Smooth muscle cell (in vitro differentiated cells): ENCODE results near the gene ING3. TPM values are rescaled to one million over a fixed set of nuclear protein-coding genes. Genes with fewer than 3 reads are reported as not detected.
A peak's percentile ranks its signal among the peaks of the same experiment; 100 is the strongest.
"Not testable (repeated sequence)": the region's sequence is repeated elsewhere in the genome, so short reads cannot be mapped to it uniquely, and the experiment has no call there.

Source experiments
- DNase-seq: peaks from one replicate; lab custom pipeline; 2025; ENCODE audit not compliant: unreplicated experiment; lab: John Stamatoyannopoulos, UW
- H2AFZ ChIP-seq: fragments of 200-600 bp; sonication (generic); 2 replicates; pipeline ENCODE4 v1.6.0; 2016; ENCODE audit warnings: antibody characterized with exemption, low read depth, mild to moderate bottlenecking
- H3F3A ChIP-seq: fragments of 200-600 bp; sonication (generic); 2 replicates; pipeline ENCODE4 v1.6.0; 2017; ENCODE audit warnings: antibody characterized with exemption, low read depth
- H3K27ac ChIP-seq: fragments of 200-600 bp; sonication (generic); 2 replicates; pipeline ENCODE4 v1.5.1; 2016; ENCODE audit warnings: low read depth, mild to moderate bottlenecking
- H3K27me3 ChIP-seq: fragments of 200-600 bp; sonication (generic); 2 replicates; pipeline ENCODE4 v1.6.1; 2016; ENCODE audit warnings: low read depth, mild to moderate bottlenecking
- H3K36me3 ChIP-seq: fragments of 200-600 bp; sonication (generic); 2 replicates; pipeline ENCODE4 v1.5.1; 2016; ENCODE audit warnings: low read depth
- H3K4me1 ChIP-seq: fragments of 200-600 bp; sonication (generic); 2 replicates; pipeline ENCODE4 v1.5.1; 2016; ENCODE audit warnings: low read depth
- H3K4me2 ChIP-seq: fragments of 200-600 bp; sonication (generic); 2 replicates; pipeline ENCODE4 v1.6.0; 2016; ENCODE audit warnings: mild to moderate bottlenecking
- H3K4me3 ChIP-seq: fragments of 200-600 bp; sonication (generic); 2 replicates; pipeline ENCODE4 v1.5.1; 2016; ENCODE audit warnings: mild to moderate bottlenecking
- H3K79me2 ChIP-seq: fragments of 200-600 bp; sonication (generic); 2 replicates; pipeline ENCODE4 v1.6.0; 2016; ENCODE audit warnings: low read depth, mild to moderate bottlenecking
- H3K9ac ChIP-seq: fragments of 200-600 bp; sonication (generic); 2 replicates; pipeline ENCODE4 v1.6.0; 2016; ENCODE audit warnings: low read depth
- H3K9me3 ChIP-seq: fragments of 200-600 bp; sonication (generic); replicated peaks from 2 replicates; pipeline ENCODE4 v1.5.1; 2016; ENCODE audit warnings: low read depth
- H4K20me1 ChIP-seq: fragments of 200-600 bp; sonication (generic); 2 replicates; pipeline ENCODE4 v1.6.0; 2016; ENCODE audit warnings: low read depth
- CTCF ChIP-seq: fragments of 200-600 bp; sonication (generic); IDR thresholded peaks from 2 replicates; pipeline ENCODE4 v1.5.1; 2017; ENCODE audit warnings: borderline replicate concordance, mild to moderate bottlenecking, antibody characterized with exemption; ENCODE audit not compliant: insufficient read depth, poor library complexity, severe bottlenecking
- WGBS: methylation state at CpG from one replicate; pipeline ENCODE4 v1.1.7; 2016; ENCODE audit warnings: low lambda C conversion rate; 5-methylcytosine and 5-hydroxymethylcytosine counted together
- polyA plus RNA-seq: library from polyadenylated mRNA; unstranded; fragments of >200 nt; fragmentation: Nextera tagmentation; extraction: Ambion mirVana; gene quantifications from 2 replicates; pipeline ENCODE4 v1.2.1, GENCODE V29; 2016
- total RNA-seq: library from RNA; depleted of rRNA; stranded (reverse); fragments of >200 nt; gene quantifications from 2 replicates; pipeline ENCODE4 v1.2.3, GENCODE V29; 2014

ING3 gene
- total and polyA plus RNA-seq, 2 experiments from 2014 or later, result 8.4 to 11.8 TPM

GRCh38 chr7:120979765-120980499 lies 29.4 kb downstream of the ING3 start:
- peak overlapping the region; percentile 4 for H3K27ac ChIP-seq
- peak overlapping the region; percentile 22 for H3K4me2 ChIP-seq

GRCh38 chr7:120981117-120981516 lies 30.5 kb downstream of the ING3 start:
- H3K4me3 ChIP-seq, result no peak overlapping the region
- no peak overlapping the region for H3K9ac ChIP-seq
- no peak overlapping the region for H2AFZ ChIP-seq
- H3K9me3 ChIP-seq, result no peaks in the 10 kb centered on the region
- no peaks in the 10 kb centered on the region for H3K79me2 ChIP-seq
- no peaks in the 10 kb centered on the region for H3K36me3 ChIP-seq
- H4K20me1 ChIP-seq, result no peaks in the 10 kb centered on the region
- WGBS, result 86% methylated on average over 1 of the region's 1 CpG
- no peak overlapping the region for H3K27ac ChIP-seq
- no peaks in the 10 kb centered on the region for H3K27me3 ChIP-seq
- no peaks in the 10 kb centered on the region for H3F3A ChIP-seq
- no peak for DNase-seq
- H3K4me1 ChIP-seq, result peaks cover 6% of the 10 kb centered on the region
- H3K4me2 ChIP-seq, result no peak overlapping the region
- no peak for TF ChIP-seq CTCF

More at GRCh38 chr7:120979765-120980499, 29.4 kb downstream of the ING3 start:
- Histone ChIP-seq H2AFZ (no peak overlapping the region), H3K4me1 (peaks cover 6% of the 10 kb centered on the region), H3K4me3 (no peak overlapping the region), H3K27me3 (no peaks in the 10 kb centered on the region), H3K36me3 (peaks cover 4% of the 10 kb centered on the region), H3F3A (no peaks in the 10 kb centered on the region), H3K79me2 (no peaks in the 10 kb centered on the region), H3K9ac (no peak overlapping the region), H3K9me3 (no peaks in the 10 kb centered on the region), H4K20me1 (no peaks in the 10 kb centered on the region)
- TF ChIP-seq CTCF, result no peak
- no peak for DNase-seq
- WGBS, result 14% methylated on average over 1 of the region's 1 CpG

- Histone ChIP-seq H3K27me3 (no peaks in the 10 kb centered on the region), H3K9me3 (no peaks in the 10 kb centered on the region), H4K20me1 (no peaks in the 10 kb centered on the region), H3K79me2 (no peaks in the 10 kb centered on the region), H3K36me3 (no peaks in the 10 kb centered on the region), H3K4me3 (no peak overlapping the region), H3K4me1 (peaks cover 6% of the 10 kb centered on the region), H3K4me2 (peak overlapping the region; percentile 10), H3K27ac (no peak overlapping the region), H3F3A (no peaks in the 10 kb centered on the region), H2AFZ (no peak overlapping the region), H3K9ac (no peak overlapping the region)
- no peak for TF ChIP-seq CTCF
- no peak for DNase-seq
- WGBS, result 47% methylated on average over 4 of the region's 4 CpGs
Measured at GRCh38 chr7:120981888-120982615, 31.5 kb downstream of the ING3 start.

- not testable (repeated sequence) for H3K4me3 ChIP-seq, H4K20me1 ChIP-seq, H3K27me3 ChIP-seq, H3K36me3 ChIP-seq, H3K27ac ChIP-seq, H3F3A ChIP-seq, H3K4me2 ChIP-seq, H3K79me2 ChIP-seq, DNase-seq, H2AFZ ChIP-seq, H3K9me3 ChIP-seq, H3K9ac ChIP-seq
- WGBS, result 97% methylated on average over 5 of the region's 8 CpGs
- H3K4me1 ChIP-seq, result peaks cover 12% of the 10 kb centered on the region
Measured at GRCh38 chr7:120983592-120983991, 33.0 kb downstream of the ING3 start.
